Fibroblast of mammary gland (primary cell): ENCODE results near the gene KIF23.

ENCODE experiments used
- DNase-seq: peaks from one replicate; pipeline ENCODE4 v3.0.0-alpha.2; 2010; ENCODE audit warnings: low read depth
- H3K4me3 ChIP-seq: 2 replicates; pipeline ENCODE4 v1.5.1; 2011; ENCODE audit warnings: low read depth, mild to moderate bottlenecking, low read length, moderate library complexity; ENCODE audit not compliant: control insufficient read depth
- CTCF ChIP-seq: conservative IDR thresholded peaks from 2 replicates; pipeline ENCODE4 v1.5.1; 2011; ENCODE audit warnings: low read depth, low read length, inconsistent platforms; ENCODE audit not compliant: control insufficient read depth, insufficient read depth

The KIF23 gene

GRCh38 chr15:69388260-69388705 is 25.9 kb upstream of the KIF23 start:
- peak; percentile 9 for DNase-seq
- TF ChIP-seq CTCF, result no peak
- no peak overlapping the region for H3K4me3 ChIP-seq

- no peak for TF ChIP-seq CTCF
- H3K4me3 ChIP-seq, result no peak overlapping the region
- DNase-seq, result no peak
Measured at GRCh38 chr15:69389426-69389825, 24.7 kb upstream of the KIF23 start.

GRCh38 chr15:69390575-69390974 is 23.6 kb upstream of the KIF23 start:
- no peak overlapping the region for H3K4me3 ChIP-seq
- no peak for TF ChIP-seq CTCF
- DNase-seq, result peak; percentile 82

- no peak for TF ChIP-seq CTCF
- no peak overlapping the region for H3K4me3 ChIP-seq
- DNase-seq, result no peak
Measured at GRCh38 chr15:69391046-69391757, 22.9 kb upstream of the KIF23 start.

- no peak for DNase-seq
- TF ChIP-seq CTCF, result no peak
- H3K4me3 ChIP-seq, result no peak overlapping the region
Measured at GRCh38 chr15:69392352-69392751, 21.8 kb upstream of the KIF23 start.

GRCh38 chr15:69393831-69394491 is 20.2 kb upstream of the KIF23 start:
- TF ChIP-seq CTCF, result no peak
- no peak for DNase-seq
- no peak overlapping the region for H3K4me3 ChIP-seq
